Kidney epithelial cell (primary cell): ENCODE measurements around the gene PTPRJ. TPM values are rescaled to one million over a fixed set of nuclear protein-coding genes. Genes with fewer than 3 reads are reported as not detected.

ENCODE experiments used
- DNase-seq: peaks from one replicate; pipeline ENCODE4 v3.0.0-alpha.2; 2010; ENCODE audit warnings: low read depth
- H3K27me3 ChIP-seq: 2 replicates; pipeline ENCODE4 v1.6.0; 2011; ENCODE audit warnings: low read length; ENCODE audit not compliant: control insufficient read depth, insufficient read depth
- H3K36me3 ChIP-seq: 2 replicates; pipeline ENCODE4 v1.5.1; 2011; ENCODE audit warnings: low read length; ENCODE audit not compliant: control insufficient read depth, insufficient read depth
- H3K4me3 ChIP-seq: 2 replicates; pipeline ENCODE4 v1.5.1; 2011; ENCODE audit warnings: low read depth, mild to moderate bottlenecking, control low read depth, low read length
- CTCF ChIP-seq: IDR thresholded peaks from 2 replicates; pipeline ENCODE4 v1.5.1; 2011; ENCODE audit warnings: mild to moderate bottlenecking, moderate library complexity, low read length, control low read depth, inconsistent platforms; ENCODE audit not compliant: insufficient read depth, poor library complexity, severe bottlenecking
- total RNA-seq: library from RNA; depleted of rRNA; stranded (reverse); fragments of >200 nt; gene quantifications from 2 replicates; pipeline ENCODE4 v1.2.3, GENCODE V29; 2015

PTPRJ gene
- total RNA-seq, 1 donor from 2014 or later, result 42.3 TPM

- DNase-seq, result no peak
- Histone ChIP-seq H3K4me3 (no peak overlapping the region), H3K27me3 (no peaks in the 10 kb centered on the region), H3K36me3 (peaks cover 9% of the 10 kb centered on the region)
- TF ChIP-seq CTCF, result no peak
These were observed 162.5 kb downstream of the PTPRJ start for GRCh38 chr11:48142889-48143288.

- peaks cover 4% of the 10 kb centered on the region for H3K36me3 ChIP-seq
- H3K4me3 ChIP-seq, result no peak overlapping the region
- DNase-seq, result no peak
- TF ChIP-seq CTCF, result no peak
- no peaks in the 10 kb centered on the region for H3K27me3 ChIP-seq
These were observed 168.4 kb downstream of the PTPRJ start for GRCh38 chr11:48148749-48149148.

GRCh38 chr11:48150213-48150612 is 169.9 kb downstream of the PTPRJ start:
- Histone ChIP-seq H3K27me3 (no peaks in the 10 kb centered on the region), H3K4me3 (no peak overlapping the region), H3K36me3 (peaks cover 1% of the 10 kb centered on the region)
- TF ChIP-seq CTCF, result no peak
- peak; percentile 35 for DNase-seq

GRCh38 chr11:48154151-48154550 is 173.8 kb downstream of the PTPRJ start:
- Histone ChIP-seq H3K36me3 (peaks cover 2% of the 10 kb centered on the region), H3K27me3 (no peaks in the 10 kb centered on the region), H3K4me3 (no peak overlapping the region)
- DNase-seq, result no peak
- no peak for TF ChIP-seq CTCF

GRCh38 chr11:48161951-48162884 is 181.9 kb downstream of the PTPRJ start:
- no peak overlapping the region for H3K4me3 ChIP-seq
- H3K36me3 ChIP-seq, result peaks cover 6% of the 10 kb centered on the region
- TF ChIP-seq CTCF, result no peak
- H3K27me3 ChIP-seq, result no peaks in the 10 kb centered on the region
- no peak for DNase-seq
